ENCODE measurements around the gene C2CD4B.

The C2CD4B gene

DNA sequence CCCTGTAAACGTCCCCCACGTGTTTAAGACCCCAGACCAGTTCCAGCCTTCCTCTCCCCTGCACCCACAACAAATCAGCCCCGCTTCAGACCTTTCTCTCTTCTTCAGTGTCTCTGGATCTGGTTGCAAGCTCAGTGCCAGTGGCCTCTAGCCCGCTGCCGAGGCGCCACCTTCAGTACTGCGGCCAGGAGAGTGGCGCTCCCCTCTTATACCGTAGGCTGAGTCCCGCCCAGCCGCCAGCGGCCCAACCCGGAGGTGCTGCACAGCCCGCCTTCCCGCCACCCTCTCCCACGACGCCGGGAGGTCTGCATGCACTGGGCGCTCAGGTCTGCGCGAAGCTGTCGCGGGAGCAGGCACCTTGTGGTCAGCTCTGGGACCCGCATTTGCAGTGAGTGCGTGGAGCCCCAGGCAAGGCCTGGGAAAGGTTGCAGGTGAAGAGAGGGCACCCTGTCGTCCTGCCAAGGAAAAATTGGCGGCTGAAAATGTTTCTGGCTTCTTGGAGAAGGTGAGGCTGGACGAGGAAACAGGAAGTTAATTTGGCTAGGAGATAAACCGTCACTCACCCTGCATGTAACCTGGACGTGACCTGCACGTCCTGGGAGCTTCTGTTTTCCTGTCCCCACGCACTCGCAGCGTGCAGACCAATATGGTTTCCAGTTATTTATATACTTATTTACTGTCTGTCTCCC is at the start of gene C2CD4B:
Gene C2CD4B (minus strand): TSS at position 182 of the 689 bp plus-strand sequence. CDS start 301 bp downstream, outside the sequence.
- Mint-ChIP-seq H3K4me3 (peak within 1 kb of the TSS; percentile 78), H3K27ac (no peak within 1 kb of the TSS), H3K27me3 (peaks cover 76% of the 10 kb centered on the region), H3K4me1 (ENCODE audit: low read depth) (peaks cover 21% of the 10 kb centered on the region), H3K9me3 (no peaks in the 10 kb centered on the region), H3K36me3 (ENCODE audit: low read depth) (no peaks in the 10 kb centered on the region)

GRCh38 chr15:62212741-62213140 is 47.7 kb upstream of the C2CD4B start:
- Mint-ChIP-seq H3K9me3 (peaks cover 9% of the 10 kb centered on the region), H3K4me3 (no peak overlapping the region), H3K27me3 (peaks cover 13% of the 10 kb centered on the region), H3K36me3 (ENCODE audit: low read depth) (no peaks in the 10 kb centered on the region), H3K27ac (no peak overlapping the region), H3K4me1 (ENCODE audit: low read depth) (peaks cover 7% of the 10 kb centered on the region)

GRCh38 chr15:62211348-62211747 is 46.3 kb upstream of the C2CD4B start:
- Mint-ChIP-seq H3K27ac (no peak overlapping the region), H3K36me3 (ENCODE audit: low read depth) (no peaks in the 10 kb centered on the region), H3K4me3 (no peak overlapping the region), H3K4me1 (ENCODE audit: low read depth) (peaks cover 7% of the 10 kb centered on the region), H3K9me3 (peaks cover 5% of the 10 kb centered on the region), H3K27me3 (peaks cover 19% of the 10 kb centered on the region)

DNA sequence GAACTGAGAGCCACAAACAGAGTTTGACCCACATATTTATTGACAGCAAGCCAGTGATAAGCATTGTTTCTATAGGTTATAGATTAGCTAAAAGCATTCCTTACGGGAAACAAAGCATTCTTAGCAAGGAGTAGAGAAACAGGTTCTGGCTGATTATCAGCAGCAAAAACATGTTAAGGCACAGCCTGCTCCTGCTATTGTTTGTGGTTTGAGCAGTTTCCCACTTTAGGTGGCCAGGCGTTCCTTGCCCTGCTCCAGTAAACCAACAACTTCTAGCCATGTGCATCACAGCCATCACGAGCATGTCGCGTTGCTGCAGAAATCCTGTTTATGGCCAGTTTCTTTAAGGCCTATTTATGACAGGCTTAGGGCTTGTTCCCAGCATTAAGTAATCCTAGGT is 44.7 kb upstream of the C2CD4B start:
- Mint-ChIP-seq H3K27me3 (peaks cover 30% of the 10 kb centered on the region), H3K27ac (no peak overlapping the region), H3K4me1 (ENCODE audit: low read depth) (peaks cover 7% of the 10 kb centered on the region), H3K9me3 (no peaks in the 10 kb centered on the region), H3K4me3 (no peak overlapping the region), H3K36me3 (ENCODE audit: low read depth) (no peaks in the 10 kb centered on the region)

DNA sequence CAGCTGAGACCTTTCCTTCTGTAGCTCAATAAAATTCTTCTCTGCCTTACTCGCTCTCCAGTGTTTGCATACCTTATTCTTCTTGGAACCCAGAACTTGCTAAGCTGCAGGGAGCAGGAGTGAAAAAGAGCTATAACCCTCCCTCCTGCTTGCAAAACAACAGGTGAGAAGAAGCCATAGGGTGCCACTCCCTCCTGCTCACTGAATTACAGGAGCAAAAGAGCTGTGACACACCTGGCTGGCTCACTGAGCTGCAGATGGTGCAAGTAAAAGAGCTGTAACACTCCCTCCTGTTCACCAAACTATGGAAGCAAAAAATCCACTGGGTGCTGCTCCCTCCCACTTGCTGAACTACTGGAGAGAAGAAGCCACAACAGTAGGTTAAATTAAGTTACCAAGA is 44.2 kb upstream of the C2CD4B start:
- Mint-ChIP-seq H3K27ac (no peak overlapping the region), H3K27me3 (peaks cover 33% of the 10 kb centered on the region), H3K9me3 (no peaks in the 10 kb centered on the region), H3K4me1 (ENCODE audit: low read depth) (peaks cover 7% of the 10 kb centered on the region), H3K4me3 (no peak overlapping the region), H3K36me3 (ENCODE audit: low read depth) (no peaks in the 10 kb centered on the region)

DNA sequence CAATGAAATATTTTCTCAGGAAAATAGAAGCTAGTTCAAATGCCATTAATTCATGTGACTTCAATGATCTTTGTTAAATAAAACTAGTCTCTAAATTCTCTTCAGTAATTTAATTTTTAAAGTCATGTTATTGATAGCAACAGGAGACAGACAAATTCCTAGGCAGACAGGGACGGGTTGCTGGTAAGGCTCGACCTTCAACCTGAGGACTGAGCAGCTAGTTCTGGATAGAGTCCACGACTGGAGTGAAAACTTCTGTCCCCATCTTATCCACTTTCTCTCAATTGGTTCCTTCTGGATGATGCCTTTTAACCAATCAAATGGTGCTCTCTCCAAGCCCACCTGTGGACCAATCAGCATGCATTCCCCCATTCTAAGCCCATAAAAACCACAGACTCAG is 43.8 kb upstream of the C2CD4B start:
- no peak overlapping the region for H3K27ac Mint-ChIP-seq
- H3K9me3 Mint-ChIP-seq: no peaks in the 10 kb centered on the region
- H3K27me3 Mint-ChIP-seq: peaks cover 37% of the 10 kb centered on the region
- no peaks in the 10 kb centered on the region for H3K36me3 Mint-ChIP-seq (ENCODE audit: low read depth)
- no peak overlapping the region for H3K4me3 Mint-ChIP-seq
- H3K4me1 Mint-ChIP-seq (ENCODE audit: low read depth): peaks cover 7% of the 10 kb centered on the region

DNA sequence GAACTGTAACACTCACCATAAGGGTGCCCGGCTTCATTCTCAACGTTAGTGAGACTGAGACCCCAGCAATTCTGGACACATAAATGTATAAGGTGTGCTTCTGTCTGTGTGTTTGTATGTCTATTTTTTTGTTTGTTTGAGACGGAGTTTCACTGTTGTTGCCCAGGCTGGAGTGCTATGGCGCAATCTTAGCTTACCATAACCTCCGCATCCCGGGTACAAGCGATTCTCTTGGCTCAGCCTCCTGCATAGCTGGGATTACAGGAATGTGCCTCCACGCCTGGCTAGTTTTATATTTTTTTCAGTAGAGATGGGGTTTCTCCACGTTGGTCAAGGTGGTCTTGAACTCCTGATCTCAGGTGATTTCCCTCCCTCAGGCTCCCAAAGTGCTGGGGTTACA is 43.3 kb upstream of the C2CD4B start:
- Mint-ChIP-seq H3K36me3 (ENCODE audit: low read depth) (no peaks in the 10 kb centered on the region), H3K27me3 (peaks cover 36% of the 10 kb centered on the region), H3K9me3 (no peaks in the 10 kb centered on the region), H3K4me1 (ENCODE audit: low read depth) (peaks cover 7% of the 10 kb centered on the region), H3K4me3 (no peak overlapping the region), H3K27ac (no peak overlapping the region)

GRCh38 chr15:62190675-62191074 is 25.6 kb upstream of the C2CD4B start:
- peaks cover 40% of the 10 kb centered on the region for H3K27me3 Mint-ChIP-seq
- H3K9me3 Mint-ChIP-seq: no peaks in the 10 kb centered on the region
- H3K4me3 Mint-ChIP-seq: no peak overlapping the region
- no peaks in the 10 kb centered on the region for H3K36me3 Mint-ChIP-seq (ENCODE audit: low read depth)
- no peaks in the 10 kb centered on the region for H3K4me1 Mint-ChIP-seq (ENCODE audit: low read depth)
- no peak overlapping the region for H3K27ac Mint-ChIP-seq

GRCh38 chr15:62190274-62190673 is 25.2 kb upstream of the C2CD4B start:
- no peak overlapping the region for H3K27ac Mint-ChIP-seq
- H3K27me3 Mint-ChIP-seq: peaks cover 40% of the 10 kb centered on the region
- H3K36me3 Mint-ChIP-seq (ENCODE audit: low read depth): no peaks in the 10 kb centered on the region
- no peak overlapping the region for H3K4me3 Mint-ChIP-seq
- no peaks in the 10 kb centered on the region for H3K9me3 Mint-ChIP-seq
- H3K4me1 Mint-ChIP-seq (ENCODE audit: low read depth): no peaks in the 10 kb centered on the region

GRCh38 chr15:62188744-62189143 is 23.7 kb upstream of the C2CD4B start:
- Mint-ChIP-seq H3K27me3 (peaks cover 34% of the 10 kb centered on the region), H3K36me3 (ENCODE audit: low read depth) (no peaks in the 10 kb centered on the region), H3K4me3 (no peak overlapping the region), H3K27ac (no peak overlapping the region), H3K9me3 (no peaks in the 10 kb centered on the region), H3K4me1 (ENCODE audit: low read depth) (no peaks in the 10 kb centered on the region)

DNA sequence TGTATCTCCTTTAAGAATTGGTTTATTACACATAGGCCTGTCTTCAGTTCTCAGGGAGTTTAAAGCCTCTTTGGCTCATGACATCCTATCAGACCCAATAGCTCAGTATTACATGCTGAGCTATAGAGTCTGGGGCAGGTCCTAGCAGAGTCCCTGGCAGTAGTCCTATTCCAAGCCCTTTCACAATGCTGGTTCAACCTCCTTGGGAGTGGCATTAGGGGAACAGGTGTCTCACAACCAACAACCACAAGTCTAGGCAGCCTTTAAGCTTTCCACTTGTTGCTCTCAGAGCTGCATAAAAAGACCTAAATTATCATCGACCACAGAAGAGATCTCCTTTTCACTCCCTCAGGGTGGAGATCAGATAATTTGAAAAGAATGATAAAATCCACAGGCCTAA is 22.8 kb upstream of the C2CD4B start:
- H3K27ac Mint-ChIP-seq: no peak overlapping the region
- H3K4me3 Mint-ChIP-seq: no peak overlapping the region
- peaks cover 26% of the 10 kb centered on the region for H3K27me3 Mint-ChIP-seq
- H3K4me1 Mint-ChIP-seq (ENCODE audit: low read depth): no peaks in the 10 kb centered on the region
- no peaks in the 10 kb centered on the region for H3K9me3 Mint-ChIP-seq
- H3K36me3 Mint-ChIP-seq (ENCODE audit: low read depth): no peaks in the 10 kb centered on the region

DNA sequence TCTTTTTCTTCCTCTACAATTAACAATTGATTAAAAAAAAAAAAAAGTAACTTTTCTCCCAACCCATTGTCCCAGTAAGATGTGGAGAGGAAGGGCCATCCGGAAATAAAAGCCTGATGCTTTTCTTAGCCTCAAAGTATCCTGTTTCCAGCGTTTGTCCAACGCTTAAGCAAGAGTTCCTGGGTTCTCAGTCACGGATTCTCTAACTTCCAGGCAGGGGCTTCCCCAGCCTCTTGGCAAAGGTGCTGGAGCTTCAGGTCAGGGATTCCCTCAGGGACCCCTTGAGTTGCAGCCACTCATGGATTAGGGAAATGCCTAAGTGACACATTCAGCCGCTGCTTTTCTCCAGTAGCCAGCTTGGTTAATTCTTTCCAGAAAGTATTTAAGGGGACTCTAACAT is 22.3 kb upstream of the C2CD4B start:
- H3K4me1 Mint-ChIP-seq (ENCODE audit: low read depth): no peaks in the 10 kb centered on the region
- no peak overlapping the region for H3K27ac Mint-ChIP-seq
- peaks cover 24% of the 10 kb centered on the region for H3K27me3 Mint-ChIP-seq
- no peaks in the 10 kb centered on the region for H3K36me3 Mint-ChIP-seq (ENCODE audit: low read depth)
- H3K4me3 Mint-ChIP-seq: no peak overlapping the region
- H3K9me3 Mint-ChIP-seq: no peaks in the 10 kb centered on the region

DNA sequence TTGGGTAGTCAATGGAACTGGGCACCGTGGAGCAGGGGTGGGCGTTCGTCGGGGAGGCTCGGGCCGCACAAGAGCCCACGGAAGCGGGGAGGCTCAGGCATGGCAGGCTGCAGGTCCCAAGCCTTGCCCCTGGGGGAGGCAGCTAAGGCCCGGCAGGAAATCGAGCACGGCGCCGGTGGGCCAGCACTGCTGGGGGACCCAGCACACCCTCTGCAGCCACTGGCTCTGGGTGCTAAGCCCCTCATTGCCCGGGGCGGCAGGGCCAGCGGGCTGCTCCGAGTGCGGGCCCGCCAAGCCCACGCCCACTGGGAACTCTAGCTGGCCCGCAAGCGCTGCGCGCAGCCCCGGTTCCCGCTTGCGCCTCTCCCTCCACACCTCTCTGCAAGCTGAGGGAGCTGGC is 21.5 kb upstream of the C2CD4B start:
- H3K4me1 Mint-ChIP-seq (ENCODE audit: low read depth): no peaks in the 10 kb centered on the region
- H3K9me3 Mint-ChIP-seq: no peaks in the 10 kb centered on the region
- peaks cover 20% of the 10 kb centered on the region for H3K27me3 Mint-ChIP-seq
- no peak overlapping the region for H3K4me3 Mint-ChIP-seq
- H3K36me3 Mint-ChIP-seq (ENCODE audit: low read depth): no peaks in the 10 kb centered on the region
- no peak overlapping the region for H3K27ac Mint-ChIP-seq

DNA sequence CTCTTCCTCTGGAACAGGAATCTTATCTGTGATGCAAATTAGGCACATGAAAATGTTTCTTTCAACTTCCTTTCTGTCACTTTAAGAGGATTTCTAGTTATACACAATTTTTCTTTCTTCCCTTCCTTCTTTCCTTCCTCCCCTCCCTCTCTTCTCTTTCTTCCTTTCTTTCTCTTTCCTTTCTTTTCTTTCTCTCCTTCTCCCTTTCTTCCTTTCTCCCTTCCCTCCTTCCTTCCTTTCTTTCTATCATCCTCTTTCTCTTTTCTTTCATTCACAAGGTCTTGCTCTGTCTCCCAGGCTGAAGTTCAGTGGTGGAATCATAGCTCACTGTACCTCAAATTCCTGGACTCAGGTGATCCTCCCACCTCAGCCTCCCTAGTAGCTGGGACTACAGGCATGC is 18.0 kb upstream of the C2CD4B start:
- H3K9me3 Mint-ChIP-seq: no peaks in the 10 kb centered on the region
- H3K27ac Mint-ChIP-seq: no peak overlapping the region
- no peaks in the 10 kb centered on the region for H3K4me1 Mint-ChIP-seq (ENCODE audit: low read depth)
- no peaks in the 10 kb centered on the region for H3K36me3 Mint-ChIP-seq (ENCODE audit: low read depth)
- H3K27me3 Mint-ChIP-seq: peaks cover 22% of the 10 kb centered on the region
- H3K4me3 Mint-ChIP-seq: no peak overlapping the region

DNA sequence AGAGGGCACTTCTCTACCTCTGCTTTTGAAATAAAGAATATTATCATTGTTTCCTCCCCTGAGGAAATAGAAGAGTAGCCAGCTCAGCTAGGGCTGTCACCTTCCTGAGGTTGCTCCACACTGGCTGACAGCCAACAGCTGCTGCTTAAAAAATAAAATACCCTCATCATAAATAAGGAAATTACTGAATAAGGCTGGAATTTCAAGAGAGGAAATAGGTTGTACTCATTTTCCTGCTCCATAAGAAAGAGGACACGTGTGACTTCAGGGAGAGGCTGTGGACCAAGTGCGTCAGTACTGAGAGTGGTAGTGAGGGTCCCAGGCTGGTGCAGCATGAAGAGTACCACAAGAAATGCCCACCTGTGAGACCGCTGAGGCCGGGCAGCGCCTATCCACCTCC is 8.1 kb upstream of the C2CD4B start:
- Mint-ChIP-seq H3K27ac (no peak overlapping the region), H3K36me3 (ENCODE audit: low read depth) (no peaks in the 10 kb centered on the region), H3K9me3 (no peaks in the 10 kb centered on the region), H3K27me3 (peaks cover 45% of the 10 kb centered on the region), H3K4me3 (no peak overlapping the region), H3K4me1 (ENCODE audit: low read depth) (no peaks in the 10 kb centered on the region)

DNA sequence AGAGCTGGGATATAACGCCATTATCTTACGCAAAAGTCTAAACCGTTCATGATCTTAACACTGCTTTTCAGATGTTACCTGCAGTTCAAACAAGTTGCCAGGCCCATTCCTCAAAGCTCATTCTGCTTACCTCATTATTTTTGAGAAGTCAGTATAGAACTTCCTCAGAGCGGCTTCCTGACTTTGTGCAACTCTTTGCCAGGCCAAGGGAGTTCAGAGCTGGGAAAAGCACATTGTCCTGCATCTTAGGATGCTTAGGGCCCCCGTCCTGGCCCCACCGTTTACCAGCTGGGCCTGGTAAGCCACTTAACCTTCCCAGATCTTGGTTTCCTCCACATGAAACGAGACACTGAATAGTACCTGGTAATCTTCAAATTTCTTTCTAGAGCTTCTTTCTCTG is 6.8 kb upstream of the C2CD4B start:
- H3K27me3 Mint-ChIP-seq: peaks cover 50% of the 10 kb centered on the region
- no peaks in the 10 kb centered on the region for H3K9me3 Mint-ChIP-seq
- H3K4me1 Mint-ChIP-seq (ENCODE audit: low read depth): no peaks in the 10 kb centered on the region
- no peak overlapping the region for H3K4me3 Mint-ChIP-seq
- no peak overlapping the region for H3K27ac Mint-ChIP-seq
- H3K36me3 Mint-ChIP-seq (ENCODE audit: low read depth): no peaks in the 10 kb centered on the region
